Endometrium (tissue), 2 donors: Measurements from ENCODE around the gene OR2T3.
"Not testable (repeated sequence)": the region's sequence is repeated elsewhere in the genome, so short reads cannot be mapped to it uniquely, and the experiment has no call there.

Experiments used
- FAIRE-seq: peaks from 2 replicates; lab custom pipeline; 2012; peaks lifted over from hg19 to GRCh38; lab: Jason Lieb, UNC
- donor health status: control.
- donor health status: control.

Gene OR2T3

DNA sequence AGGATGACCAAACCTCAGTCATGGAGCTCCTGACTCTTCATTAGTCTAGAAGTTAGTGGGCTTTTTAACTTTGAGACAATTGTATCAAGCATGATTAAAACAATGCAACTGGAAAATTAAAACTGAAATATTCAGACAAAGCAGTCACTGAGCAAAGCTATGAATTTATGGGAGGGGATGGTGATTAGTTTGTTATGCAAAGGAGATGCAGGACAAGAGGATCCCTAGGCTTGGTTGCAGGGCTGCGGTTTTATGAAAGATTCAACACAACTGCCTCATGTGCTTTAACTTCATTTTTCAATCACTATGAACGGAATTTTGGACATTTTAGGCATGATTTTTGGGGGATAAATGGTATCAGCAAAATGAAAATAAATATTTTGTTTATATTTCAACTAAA, 1.0 kb upstream of the OR2T3 start:
- not testable (repeated sequence) for FAIRE-seq

DNA sequence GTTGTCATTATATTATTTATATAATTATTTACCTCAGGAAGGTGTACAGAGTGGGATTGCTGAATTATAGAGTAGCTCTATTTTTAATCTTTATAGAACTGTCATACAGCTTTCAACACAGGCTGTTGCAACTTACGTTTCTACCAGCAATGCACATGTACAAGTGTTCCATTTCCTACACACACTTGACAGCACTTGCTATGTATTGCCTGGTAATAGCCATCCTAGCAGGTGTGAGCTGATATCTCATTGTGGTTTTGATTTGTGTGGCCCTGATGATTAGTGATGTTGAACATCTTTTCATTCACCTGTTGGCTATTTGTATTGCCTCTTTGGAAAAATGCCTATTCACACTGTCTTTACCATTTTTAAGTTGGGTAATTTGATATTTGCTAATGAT, 2.5 kb downstream of the OR2T3 start:
- FAIRE-seq = not testable (repeated sequence)

DNA sequence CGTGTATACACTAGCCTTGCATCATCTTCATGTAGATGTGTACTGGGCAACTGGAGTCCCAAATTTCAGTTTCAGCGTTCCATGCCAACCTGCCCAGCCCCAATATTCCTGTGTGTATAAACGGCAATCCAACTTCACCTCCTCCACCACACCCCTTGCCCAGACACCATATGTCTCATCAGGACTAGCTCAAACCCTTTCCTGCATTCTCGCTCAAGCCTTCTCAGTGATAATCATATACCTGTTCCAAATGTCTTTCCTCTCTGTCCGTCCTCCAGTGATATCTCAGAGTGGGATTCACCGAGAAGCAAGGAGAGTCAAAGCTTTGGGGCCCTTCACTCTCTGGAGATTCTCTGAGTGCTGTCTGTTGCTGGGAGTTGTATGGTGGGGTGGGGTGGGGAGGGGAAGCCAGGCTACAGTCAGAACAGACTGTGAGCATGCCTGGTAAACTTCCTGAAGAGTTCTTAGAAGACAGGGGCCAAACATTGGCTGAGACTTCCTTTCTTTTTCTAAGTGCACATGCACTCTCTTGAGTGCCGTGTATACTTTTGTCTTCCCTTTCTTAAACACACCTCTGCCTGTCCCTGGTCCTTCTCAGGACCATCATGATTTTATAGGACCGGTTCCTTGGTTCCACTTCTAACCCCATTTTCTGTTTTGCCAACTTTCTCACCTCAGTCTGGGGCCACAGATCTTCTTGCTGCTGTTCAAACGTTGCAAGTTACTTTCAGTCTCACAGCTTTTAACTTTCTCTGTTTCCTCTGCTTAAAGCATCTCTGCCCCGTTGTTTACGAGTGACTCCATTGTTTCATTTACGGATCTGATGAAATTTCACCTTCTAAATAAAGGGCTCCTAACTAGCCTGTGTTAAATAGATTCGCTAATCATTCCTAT, 8.8 kb downstream of the OR2T3 start:
- FAIRE-seq = not testable (repeated sequence)

DNA sequence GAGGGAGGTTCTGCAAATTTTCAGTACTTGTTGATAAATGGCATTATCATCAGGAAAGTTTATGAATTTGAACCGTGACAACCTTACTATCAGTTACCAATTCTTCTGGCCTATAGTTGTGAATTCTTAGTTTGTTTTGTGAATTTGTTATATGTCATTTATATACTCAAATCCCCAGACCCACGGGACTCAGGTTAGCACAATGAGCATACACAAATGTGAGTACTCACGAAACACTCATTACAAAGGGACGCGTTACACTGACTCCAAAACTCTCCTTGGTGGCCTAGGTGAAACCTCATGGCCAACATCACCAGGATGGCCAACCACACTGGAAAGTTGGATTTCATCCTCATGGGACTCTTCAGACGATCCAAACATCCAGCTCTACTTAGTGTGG, 15.1 kb downstream of the OR2T3 start, which contains the start of gene OR2T5:
TSS of gene OR2T5 (plus strand) at position 301 of the 400 bp plus-strand sequence. CDS start at position 301, 0 bp downstream.
- not testable (repeated sequence) for FAIRE-seq

DNA sequence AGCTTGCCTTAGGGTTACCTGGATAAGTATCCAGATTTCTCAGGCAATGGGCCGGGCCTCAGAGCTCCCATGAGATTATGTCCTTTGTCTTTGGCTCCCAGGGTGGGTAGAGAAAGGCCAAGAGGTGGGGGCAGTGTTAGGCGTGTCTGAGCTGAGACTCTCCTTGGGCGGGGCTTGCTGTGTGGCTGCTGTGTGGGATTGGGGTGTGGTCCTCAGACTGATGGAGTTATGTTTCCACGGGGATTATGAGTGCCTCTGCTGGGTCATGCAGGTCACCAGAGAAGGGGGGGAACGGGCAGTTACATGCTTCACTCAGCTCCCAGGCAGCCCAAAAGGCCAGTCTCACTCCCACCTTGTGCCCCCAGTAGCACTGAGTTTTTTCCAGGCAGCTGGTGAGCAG, 23.5 kb downstream of the OR2T3 start:
- not testable (repeated sequence) for FAIRE-seq

DNA sequence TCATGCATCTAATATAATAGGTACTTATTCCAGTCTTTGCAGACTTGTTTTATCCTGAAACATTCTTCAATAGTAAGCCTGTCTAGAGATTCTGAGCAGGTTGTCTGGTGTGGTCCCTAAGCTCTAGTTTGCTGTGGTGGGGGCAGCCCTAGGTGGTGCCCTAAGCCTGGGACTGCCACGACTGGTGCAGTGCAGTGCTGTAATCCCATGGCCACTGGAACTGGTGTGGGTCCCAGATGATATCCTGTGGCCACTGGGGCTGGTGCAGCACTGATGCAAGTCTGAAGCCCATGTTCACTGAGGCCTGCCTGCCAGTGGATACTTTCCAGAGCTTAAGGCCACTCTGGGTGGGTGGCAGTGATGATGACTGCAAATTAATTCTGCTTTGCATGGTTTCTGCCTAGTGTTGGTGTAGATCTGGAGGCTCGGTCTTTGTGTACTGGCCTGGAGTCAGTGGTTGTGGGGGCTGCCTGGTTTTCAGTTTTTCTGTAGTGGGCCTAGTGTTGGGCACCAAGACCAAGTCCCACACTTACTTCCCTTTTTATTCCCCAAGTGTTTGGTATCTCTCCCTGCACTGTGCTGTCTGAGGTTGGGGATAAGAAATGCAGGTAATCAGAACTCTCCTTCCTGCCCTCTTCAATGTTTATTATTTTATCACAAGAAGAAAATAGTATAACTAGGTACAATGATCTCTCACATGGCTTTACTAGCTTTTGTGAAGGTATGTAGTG, 27.3 kb downstream of the OR2T3 start:
- FAIRE-seq = not testable (repeated sequence)

DNA sequence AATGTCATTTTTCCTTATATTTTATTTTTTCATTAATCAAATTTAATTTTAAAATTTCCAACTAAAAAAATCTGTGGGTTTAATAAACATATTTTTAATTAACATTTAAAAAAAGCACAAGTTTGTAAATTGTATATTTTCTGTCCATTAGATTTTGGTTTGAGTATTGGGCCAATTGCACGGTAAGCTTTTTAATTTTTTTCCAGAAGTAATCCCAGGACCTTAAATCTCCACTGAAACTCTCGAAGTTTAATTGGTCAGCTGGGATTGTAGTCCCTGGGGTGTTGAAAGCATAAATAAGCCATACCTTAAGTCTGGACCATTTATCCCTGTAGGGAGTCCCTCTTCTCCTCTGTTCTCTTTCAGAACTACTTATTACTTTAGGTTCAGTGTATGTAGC, 34.6 kb downstream of the OR2T3 start, which contains the start of gene OR2G6:
TSS of gene OR2G6 (plus strand) at position 301 of the 400 bp plus-strand sequence. CDS start 13,574 bp downstream, outside the sequence.
- not testable (repeated sequence) for FAIRE-seq

DNA sequence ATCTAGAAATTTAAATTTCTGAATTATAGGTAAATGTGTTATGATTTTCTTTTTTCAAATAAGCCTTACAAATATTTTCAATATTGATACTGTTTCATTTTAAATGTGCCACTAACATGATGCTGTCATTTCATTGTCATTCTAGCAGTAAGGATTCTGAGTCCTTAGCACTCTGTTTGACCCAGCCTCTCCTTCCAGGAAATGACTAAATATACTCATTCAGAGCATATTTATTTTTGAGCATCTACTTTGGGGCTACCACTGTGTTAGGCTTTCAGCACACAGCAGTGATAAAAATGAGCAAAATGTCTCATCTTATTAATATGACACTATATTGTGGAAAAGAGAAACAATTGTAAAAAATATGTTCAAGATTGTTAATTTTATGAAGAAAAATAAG, 37.1 kb downstream of the OR2T3 start:
- not testable (repeated sequence) for FAIRE-seq

DNA sequence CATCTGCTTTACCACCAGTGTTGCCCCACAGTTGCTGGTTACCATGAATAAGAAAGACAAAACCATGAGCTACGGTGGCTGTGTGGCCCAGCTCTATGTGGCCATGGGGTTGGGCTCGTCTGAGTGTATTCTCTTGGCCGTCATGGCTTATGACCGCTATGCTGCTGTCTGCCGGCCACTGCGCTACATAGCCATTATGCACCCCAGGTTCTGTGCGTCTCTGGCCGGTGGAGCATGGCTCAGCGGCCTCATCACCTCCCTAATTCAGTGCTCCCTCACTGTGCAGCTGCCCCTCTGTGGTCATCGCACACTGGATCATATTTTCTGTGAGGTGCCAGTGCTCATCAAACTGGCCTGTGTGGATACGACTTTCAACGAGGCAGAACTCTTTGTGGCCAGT, 48.7 kb downstream of the OR2T3 start:
- no peak for FAIRE-seq
